GM21360 (cell line): Measurements from ENCODE around the gene CANX.
"Not testable (repeated sequence)": the region's sequence is repeated elsewhere in the genome, so short reads cannot be mapped to it uniquely, and the experiment has no call there.

Source experiments
- ATAC-seq: cut with Tn5 transposase; IDR thresholded peaks from one replicate; pipeline ENCODE4 v1.9.1; 2021; ENCODE audit warnings: mild to moderate bottlenecking, moderate library complexity; ENCODE audit not compliant: unreplicated experiment

Gene CANX, protein sequence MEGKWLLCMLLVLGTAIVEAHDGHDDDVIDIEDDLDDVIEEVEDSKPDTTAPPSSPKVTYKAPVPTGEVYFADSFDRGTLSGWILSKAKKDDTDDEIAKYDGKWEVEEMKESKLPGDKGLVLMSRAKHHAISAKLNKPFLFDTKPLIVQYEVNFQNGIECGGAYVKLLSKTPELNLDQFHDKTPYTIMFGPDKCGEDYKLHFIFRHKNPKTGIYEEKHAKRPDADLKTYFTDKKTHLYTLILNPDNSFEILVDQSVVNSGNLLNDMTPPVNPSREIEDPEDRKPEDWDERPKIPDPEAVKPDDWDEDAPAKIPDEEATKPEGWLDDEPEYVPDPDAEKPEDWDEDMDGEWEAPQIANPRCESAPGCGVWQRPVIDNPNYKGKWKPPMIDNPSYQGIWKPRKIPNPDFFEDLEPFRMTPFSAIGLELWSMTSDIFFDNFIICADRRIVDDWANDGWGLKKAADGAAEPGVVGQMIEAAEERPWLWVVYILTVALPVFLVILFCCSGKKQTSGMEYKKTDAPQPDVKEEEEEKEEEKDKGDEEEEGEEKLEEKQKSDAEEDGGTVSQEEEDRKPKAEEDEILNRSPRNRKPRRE

GRCh38 chr5:179698935-179699615 is at the start of gene CANX:
CANX (plus strand) TSS chr5:179698967; CDS start chr5:179705682, 6,715 bp downstream.
- no peak for ATAC-seq

DNA sequence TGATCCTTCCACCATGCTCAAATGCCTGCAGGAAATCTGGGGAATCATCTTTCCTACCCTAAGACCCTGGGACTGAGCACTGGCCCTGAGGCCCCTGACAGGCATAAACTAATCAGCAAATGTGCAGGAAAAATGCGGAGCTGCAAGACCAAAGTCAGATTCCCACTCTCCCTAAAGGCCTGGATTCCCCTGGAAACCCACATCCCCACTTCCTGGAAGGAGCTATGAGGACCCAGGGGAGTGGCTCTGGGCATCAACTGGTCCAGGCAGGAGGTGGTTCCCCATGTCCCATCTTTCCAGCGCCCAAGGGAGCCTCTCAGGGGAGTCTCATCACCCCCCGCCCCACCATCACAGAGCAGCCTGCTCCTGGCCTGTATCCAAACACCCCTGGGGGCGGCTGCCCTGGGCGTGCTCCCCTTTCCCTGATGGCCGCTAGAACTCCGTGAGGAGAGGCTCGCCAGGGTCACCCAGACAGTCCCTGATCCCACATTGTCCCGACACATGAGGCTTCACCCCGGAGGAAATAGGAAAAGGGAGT is 49.5 kb upstream of the CANX start:
- not testable (repeated sequence) for ATAC-seq

DNA sequence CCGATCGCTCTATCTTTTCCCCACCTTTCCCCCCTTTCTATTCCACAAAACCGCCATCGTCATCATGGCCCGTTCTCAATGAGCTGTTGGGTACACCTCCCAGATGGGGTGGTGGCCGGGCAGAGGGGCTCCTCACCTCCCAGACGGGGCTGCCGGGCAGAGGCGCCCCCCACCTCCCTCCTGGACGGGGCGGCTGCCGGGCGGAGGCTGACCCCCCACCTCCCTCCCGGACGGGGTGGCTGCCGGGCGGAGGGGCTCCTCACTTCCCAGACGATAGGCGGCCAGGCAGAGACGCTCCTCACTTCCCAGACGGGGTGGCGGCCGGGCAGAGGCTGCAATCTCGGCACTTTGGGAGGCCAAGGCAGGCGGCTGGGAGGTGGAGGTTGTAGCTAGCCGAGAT is 48.5 kb upstream of the CANX start:
- not testable (repeated sequence) for ATAC-seq

DNA sequence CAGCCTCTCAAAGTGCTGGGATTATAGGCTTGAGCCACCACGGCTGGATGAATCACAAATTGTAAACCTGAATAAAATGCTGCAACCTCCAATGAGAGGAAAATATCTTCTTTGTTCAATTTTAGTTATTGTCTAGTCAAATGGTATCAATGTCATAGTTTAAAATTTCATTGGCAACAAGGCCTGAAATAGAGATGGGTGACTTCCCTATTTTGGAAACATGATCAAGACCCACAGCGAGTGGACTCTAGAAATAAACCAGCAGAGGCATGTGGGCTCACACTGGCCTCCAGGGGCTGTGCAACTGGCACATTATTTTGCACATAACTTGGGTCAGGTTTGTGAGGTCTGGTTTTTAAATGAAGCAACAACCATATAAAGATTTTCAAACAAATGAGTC is 45.6 kb upstream of the CANX start:
- not testable (repeated sequence) for ATAC-seq

DNA sequence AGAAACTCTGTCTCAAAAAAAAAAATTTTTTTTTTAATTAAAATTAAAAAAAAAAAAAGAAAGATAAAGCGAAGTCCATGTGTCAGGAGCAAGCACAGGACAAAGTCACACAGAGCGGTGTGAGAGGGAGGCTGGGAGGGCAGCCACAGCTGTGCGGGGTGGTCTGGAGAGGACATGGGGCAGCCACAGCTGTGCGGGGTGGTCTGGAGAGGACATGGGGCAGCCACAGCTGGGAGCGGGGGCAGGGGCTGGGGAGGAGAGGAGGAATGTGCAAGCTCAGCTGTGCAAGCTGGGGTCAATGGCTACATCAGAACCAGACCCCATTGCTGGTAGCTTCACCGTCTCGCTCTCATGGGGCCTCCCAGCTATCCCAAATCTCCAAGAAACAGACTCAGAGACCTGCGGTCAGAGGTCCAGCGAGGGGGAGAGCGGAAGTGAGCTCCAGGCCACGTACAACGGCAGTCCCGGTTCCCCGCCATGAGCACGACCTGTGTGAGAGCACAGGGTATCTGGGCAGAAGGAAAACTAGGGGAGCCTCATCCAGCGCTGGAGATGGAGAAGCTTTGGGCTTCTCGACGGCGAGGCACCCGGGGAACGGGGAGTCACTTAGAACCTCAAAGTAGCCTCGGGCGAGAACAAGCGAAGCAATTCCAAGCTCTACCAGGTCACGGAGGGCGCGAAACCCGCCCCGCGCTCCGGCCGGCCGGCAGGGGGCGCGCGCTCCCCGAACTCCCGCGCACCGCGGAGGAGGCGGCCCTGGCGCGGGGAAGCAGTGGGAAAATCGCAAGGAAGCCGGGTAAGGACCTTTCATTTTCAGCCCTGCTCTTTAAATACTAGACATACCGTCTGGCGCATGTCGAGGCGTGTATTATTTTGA is 41.2 kb upstream of the CANX start:
- peak; percentile 86 for ATAC-seq

GRCh38 chr5:179658179-179658856 is 40.4 kb upstream of the CANX start:
- ATAC-seq, result peak; percentile 50

DNA sequence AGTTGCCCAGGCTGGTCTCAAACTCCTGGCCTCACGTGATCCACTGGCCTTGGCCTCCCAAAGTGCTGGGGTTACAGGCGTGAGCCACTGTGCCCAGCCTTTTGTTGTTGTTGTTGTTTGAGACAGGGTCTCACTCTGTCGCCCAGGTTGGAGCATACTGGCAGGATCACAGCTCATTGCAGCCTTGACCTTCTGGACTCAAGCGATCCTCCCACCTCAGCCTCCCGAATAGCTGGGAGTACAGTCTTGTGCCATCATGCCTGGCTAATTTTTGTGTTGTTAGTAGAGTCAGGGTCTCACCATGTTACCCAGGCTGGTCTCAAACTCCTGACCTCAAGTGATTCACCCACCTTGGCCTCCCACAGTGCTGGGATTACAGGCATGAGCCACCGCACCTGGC is 37.1 kb upstream of the CANX start:
- not testable (repeated sequence) for ATAC-seq

DNA sequence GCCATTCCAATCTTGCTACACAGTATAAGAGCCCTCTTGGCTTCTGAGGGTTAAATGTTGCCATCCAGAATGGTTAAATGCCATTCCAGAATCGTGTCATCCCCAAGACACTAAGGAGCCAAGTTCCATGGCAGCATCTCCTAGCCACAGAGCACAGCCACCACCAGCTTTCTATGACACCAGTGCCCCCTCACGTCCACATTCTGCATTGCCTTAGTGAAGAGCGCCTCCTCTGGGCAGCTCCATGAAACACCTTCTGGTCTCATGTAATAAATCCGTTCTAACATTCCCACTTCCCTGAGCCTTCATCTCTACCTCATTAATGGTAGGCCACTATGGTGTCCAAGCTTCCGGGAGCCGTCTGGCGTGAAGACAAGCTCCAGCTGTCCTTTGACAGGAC is 30.4 kb upstream of the CANX start:
- ATAC-seq, result peak; percentile 71

- peak; percentile 91 for ATAC-seq
Measured at GRCh38 chr5:179678223-179679013, 20.3 kb upstream of the CANX start.

DNA sequence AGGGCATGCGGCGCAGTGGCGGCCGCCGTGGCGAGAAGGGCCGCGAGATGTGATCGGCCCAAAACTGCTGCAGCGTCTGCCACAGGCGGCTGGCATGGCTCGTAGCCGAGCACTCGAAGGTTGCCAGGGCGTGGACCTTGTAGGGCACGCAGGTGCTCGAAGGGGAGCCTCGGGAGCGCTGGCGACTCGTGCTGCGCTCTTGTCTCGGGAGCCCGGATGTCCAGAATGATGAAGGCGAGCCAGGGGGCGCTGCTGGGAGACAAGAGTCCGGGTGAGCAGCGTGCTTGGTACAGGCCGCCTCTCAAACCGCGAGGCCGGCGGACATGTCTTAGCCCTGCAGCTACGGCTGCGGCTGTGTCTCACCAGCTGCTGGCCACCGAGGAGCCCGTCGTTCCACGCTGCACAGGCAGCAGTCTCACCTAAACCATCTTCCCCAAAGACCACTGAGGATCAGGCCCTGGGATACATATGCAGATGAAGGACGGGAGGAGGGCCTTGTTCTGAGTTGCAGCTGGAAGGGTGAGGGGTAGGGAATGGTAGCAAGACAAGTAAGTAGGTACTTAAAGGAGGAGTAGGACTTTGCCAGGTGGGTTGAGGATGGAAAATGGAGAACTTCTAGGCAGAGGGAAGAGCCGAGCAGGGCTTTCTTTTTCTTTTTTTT is 19.6 kb upstream of the CANX start:
- ATAC-seq, result no peak

DNA sequence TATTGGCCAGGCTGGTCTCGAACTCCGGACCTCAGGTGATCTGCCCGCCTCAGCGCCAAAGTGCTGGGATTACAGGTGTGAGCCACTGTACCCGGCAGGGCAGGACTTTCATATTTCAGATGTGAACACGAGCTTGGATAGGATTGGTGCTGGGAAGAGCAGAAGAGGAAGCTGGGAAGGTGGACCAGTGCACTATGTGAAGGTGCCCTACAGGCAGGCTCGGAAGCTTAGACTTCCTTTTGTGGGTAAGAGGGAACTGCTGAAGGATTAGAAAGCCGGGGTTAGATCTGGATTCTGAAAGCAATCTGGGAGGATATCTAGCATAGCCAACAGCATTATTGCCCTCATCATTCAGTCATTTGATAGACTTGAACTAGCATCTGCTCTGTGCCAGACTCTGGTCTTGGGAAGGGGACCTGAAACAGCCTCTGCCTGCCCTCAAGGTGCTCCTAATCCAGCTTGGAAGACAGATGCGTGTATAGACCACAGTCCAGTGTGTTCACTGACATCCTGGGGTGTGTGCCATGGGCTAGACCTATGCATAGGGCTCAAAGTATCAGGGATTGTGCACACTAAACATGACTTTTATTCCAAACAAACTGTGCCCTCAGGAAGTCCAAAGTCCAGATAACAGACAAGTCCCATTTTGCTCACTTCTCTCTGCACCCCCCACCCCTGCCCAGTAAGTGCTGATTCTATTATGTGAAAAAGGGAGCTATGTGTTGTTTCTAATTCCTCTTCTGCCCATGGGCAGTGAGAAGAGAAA is 18.6 kb upstream of the CANX start:
- ATAC-seq, result no peak

GRCh38 chr5:179680780-179681401 is 17.9 kb upstream of the CANX start, which contains the start of gene CBY3:
CBY3 (minus strand) TSS chr5:179681034; CDS start chr5:179680918, 116 bp downstream.
- no peak for ATAC-seq

DNA sequence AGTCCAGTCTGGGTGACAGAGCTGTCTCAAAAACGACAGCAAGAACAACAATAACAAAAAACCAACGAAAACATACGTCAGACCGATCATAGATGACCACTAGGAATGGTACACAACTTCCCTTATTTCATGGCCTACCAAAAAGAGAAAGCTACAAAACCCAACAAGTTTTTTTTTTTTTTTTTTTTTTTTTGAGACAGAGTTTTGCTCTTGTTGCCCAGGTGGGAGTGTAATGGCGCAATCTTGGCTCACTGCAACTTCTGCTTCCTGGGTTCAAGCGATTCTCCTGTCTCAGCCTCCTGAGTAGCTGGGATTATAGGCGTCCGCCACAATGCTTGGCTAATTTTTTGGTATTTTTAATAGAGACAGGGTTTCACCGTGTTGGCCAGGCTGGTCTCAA is 9.6 kb upstream of the CANX start:
- not testable (repeated sequence) for ATAC-seq

DNA sequence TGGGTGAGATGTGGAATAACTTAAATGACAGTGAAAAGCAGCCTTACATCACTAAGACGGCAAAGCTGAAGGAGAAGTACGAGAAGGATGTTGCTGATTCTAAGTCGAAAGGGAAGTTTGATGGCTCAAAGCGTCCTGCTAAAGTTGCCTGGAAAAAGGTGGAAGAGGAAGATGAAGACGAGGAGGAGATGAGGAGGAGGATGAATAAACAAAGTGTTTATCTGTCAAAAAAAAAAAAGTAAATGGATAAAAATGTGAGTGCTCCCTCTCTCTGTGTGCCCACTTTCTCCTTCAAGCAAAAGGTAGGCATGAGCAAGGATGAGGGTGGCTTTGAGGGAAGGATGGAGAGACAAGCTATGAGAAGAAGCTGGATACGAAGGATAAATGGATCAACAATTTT is 4.2 kb upstream of the CANX start:
- no peak for ATAC-seq

GRCh38 chr5:179696603-179697002 is 2.2 kb upstream of the CANX start:
- ATAC-seq, result no peak

GRCh38 chr5:179697108-179697507 is 1.7 kb upstream of the CANX start:
- ATAC-seq, result no peak

DNA sequence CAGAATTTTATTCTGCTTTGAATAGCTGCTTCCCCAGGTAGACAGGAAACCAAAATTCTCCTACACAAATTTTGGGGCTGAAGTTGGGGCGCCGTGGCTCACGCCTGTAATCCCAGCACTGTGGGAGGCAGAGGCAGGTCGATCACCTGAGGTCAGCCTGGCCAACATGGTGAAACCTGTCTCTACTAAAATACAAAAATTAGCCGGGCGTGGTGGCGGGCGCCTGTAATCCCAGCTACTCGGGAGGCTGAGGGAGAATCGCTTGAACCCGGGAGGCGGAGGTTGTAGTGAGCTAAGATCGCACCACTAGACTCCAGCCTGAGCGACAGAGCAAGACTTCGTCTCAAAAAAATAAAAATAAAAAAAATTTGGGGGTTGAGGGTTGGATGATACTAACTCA is 1.2 kb upstream of the CANX start:
- ATAC-seq, result not testable (repeated sequence)
